ENCODE results near the gene CHCHD6. TPM values are rescaled to one million over a fixed set of nuclear protein-coding genes. Genes with fewer than 3 reads are reported as not detected.

The CHCHD6 gene
- total RNA-seq, 2 donors from 2014 or later, result 23.6 to 34.4 TPM

GRCh38 chr3:126667631-126668449 is 36.2 kb upstream of the CHCHD6 start:
- Histone ChIP-seq H3K9ac (ENCODE audit: extremely low read depth, low read length, poor library complexity, severe bottlenecking) (no peak overlapping the region), H3K4me1 (ENCODE audit: control insufficient read depth, insufficient read depth, low read length) (no peaks in the 10 kb centered on the region), H3K27me3 (ENCODE audit: control insufficient read depth, insufficient read depth, low read length, poor library complexity, severe bottlenecking) (no peaks in the 10 kb centered on the region), H3K9me3 (ENCODE audit: control insufficient read depth, low read length) (no peaks in the 10 kb centered on the region), H3K36me3 (ENCODE audit: control insufficient read depth, insufficient read depth, low read length) (no peaks in the 10 kb centered on the region), H3K4me3 (ENCODE audit: low read length) (no peak overlapping the region), H3K27ac (ENCODE audit: low read depth, low read length) (no peak overlapping the region)
- no peaks in the 10 kb centered on the region for H3K36me3 Mint-ChIP-seq (ENCODE audit: low read depth)
- peaks cover 1% of the 10 kb centered on the region for H3K27me3 Mint-ChIP-seq (ENCODE audit: insufficient read depth)
- no peaks in the 10 kb centered on the region for H3K4me1 Mint-ChIP-seq
- H3K9me3 Mint-ChIP-seq, result no peaks in the 10 kb centered on the region
- DNase-seq, result no peak
- no peak overlapping the region for H3K27ac Mint-ChIP-seq
- 87 to 97% methylated on average over 6 to 15 of the region's 15 CpGs for WGBS, 2 experiments (ENCODE audit: insufficient coverage in 1 of 2, insufficient read length in 1 of 2)
- TF ChIP-seq CTCF (conservative IDR thresholded peaks at IDR 0.05), result no peak
- no peak overlapping the region for H3K4me3 Mint-ChIP-seq

GRCh38 chr3:126668450-126669401 is 35.3 kb upstream of the CHCHD6 start:
- H3K4me1 ChIP-seq (ENCODE audit: control insufficient read depth, insufficient read depth, low read length), result no peaks in the 10 kb centered on the region
- no peak overlapping the region for H3K4me3 Mint-ChIP-seq
- no peak overlapping the region for H3K27ac ChIP-seq (ENCODE audit: low read depth, low read length)
- no peaks in the 10 kb centered on the region for H3K36me3 Mint-ChIP-seq (ENCODE audit: low read depth)
- 91% methylated on average over 6 to 13 of the region's 13 CpGs for WGBS, 2 experiments (ENCODE audit: insufficient coverage in 1 of 2, insufficient read length in 1 of 2)
- no peak overlapping the region for H3K9ac ChIP-seq (ENCODE audit: extremely low read depth, low read length, poor library complexity, severe bottlenecking)
- H3K4me1 Mint-ChIP-seq, result no peaks in the 10 kb centered on the region
- no peaks in the 10 kb centered on the region for H3K36me3 ChIP-seq (ENCODE audit: control insufficient read depth, insufficient read depth, low read length)
- peak; percentile 22 for DNase-seq
- no peaks in the 10 kb centered on the region for H3K9me3 ChIP-seq (ENCODE audit: control insufficient read depth, low read length)
- H3K4me3 ChIP-seq (ENCODE audit: low read length), result no peak overlapping the region
- H3K27me3 Mint-ChIP-seq (ENCODE audit: insufficient read depth), result no peaks in the 10 kb centered on the region
- no peak overlapping the region for H3K27ac Mint-ChIP-seq
- no peak for TF ChIP-seq CTCF (conservative IDR thresholded peaks at IDR 0.05)
- no peaks in the 10 kb centered on the region for H3K9me3 Mint-ChIP-seq
- no peaks in the 10 kb centered on the region for H3K27me3 ChIP-seq (ENCODE audit: control insufficient read depth, insufficient read depth, low read length, poor library complexity, severe bottlenecking)

- peak; percentile 39 for DNase-seq
- peaks cover 7% of the 10 kb centered on the region for H3K9me3 Mint-ChIP-seq
- H3K27me3 Mint-ChIP-seq (ENCODE audit: insufficient read depth), result peaks cover 2% of the 10 kb centered on the region
Measured at GRCh38 chr3:126671521-126671920, 32.5 kb upstream of the CHCHD6 start.

More at GRCh38 chr3:126671521-126671920, 32.5 kb upstream of the CHCHD6 start:
- Mint-ChIP-seq H3K4me1 (no peaks in the 10 kb centered on the region), H3K27ac (no peak overlapping the region), H3K4me3 (no peak overlapping the region), H3K36me3 (ENCODE audit: low read depth) (no peaks in the 10 kb centered on the region)
- Histone ChIP-seq H3K27ac (ENCODE audit: low read depth, low read length) (no peak overlapping the region), H3K4me1 (ENCODE audit: control insufficient read depth, insufficient read depth, low read length) (no peaks in the 10 kb centered on the region), H3K9ac (ENCODE audit: extremely low read depth, low read length, poor library complexity, severe bottlenecking) (no peak overlapping the region), H3K4me3 (ENCODE audit: low read length) (no peak overlapping the region), H3K36me3 (ENCODE audit: control insufficient read depth, insufficient read depth, low read length) (no peaks in the 10 kb centered on the region), H3K9me3 (ENCODE audit: control insufficient read depth, low read length) (no peaks in the 10 kb centered on the region), H3K27me3 (ENCODE audit: control insufficient read depth, insufficient read depth, low read length, poor library complexity, severe bottlenecking) (peaks cover 3% of the 10 kb centered on the region)
- TF ChIP-seq CTCF (conservative IDR thresholded peaks at IDR 0.05), result no peak
- 88% methylated on average over 1 of the region's 1 CpG; no CpG with 5 or more reads in 1 of the 2 experiments for WGBS, 2 experiments (ENCODE audit: insufficient coverage in 1 of 2, insufficient read length in 1 of 2)
